Stimulated activated CD8-positive, alpha-beta memory T cell treated with anti-CD3 and anti-CD28 coated beads, Interleukin-4, amount 100 ng/mL, for 4 hours (primary cell): Measurements from ENCODE around the gene SENP8.

Source experiments
- DNase-seq, 2 donors: peaks; one replicate each; pipeline ENCODE4 v3.0.0-alpha.2; 2020; ENCODE audit warnings: low read depth in 2 of 2, low spot score in 1 of 2

Gene SENP8

DNA sequence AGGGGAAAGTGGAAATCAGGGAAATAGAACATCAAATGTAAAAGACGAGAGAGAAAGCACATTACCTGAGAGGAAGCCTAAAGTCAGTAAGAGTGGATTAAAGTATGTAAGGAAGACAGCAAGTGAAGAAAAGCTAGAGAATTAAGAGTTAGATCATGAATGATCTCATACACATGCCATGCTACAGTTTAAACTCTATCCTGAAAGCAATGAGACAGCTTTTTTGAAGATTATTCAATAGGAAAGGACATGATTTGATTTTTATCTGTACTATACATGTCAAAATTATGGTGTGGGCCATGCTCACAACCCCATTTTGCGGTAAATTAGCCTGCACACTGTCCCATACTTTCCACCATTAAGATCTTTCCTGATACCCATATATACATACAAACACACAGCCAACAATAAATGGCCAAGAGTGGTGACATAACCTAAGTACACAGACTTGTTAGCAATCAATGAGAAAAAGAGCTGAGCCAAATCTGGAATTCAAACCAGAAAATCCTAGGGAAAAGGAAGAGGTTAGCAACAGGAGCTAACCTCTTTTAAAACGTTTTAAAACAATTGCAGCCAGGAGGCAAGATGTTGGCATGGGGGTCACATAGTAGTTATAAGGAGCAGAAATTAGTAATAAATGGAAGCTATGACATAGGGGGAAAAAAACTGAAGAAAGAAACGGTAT is 4.7 kb upstream of the SENP8 start:
- no peak for DNase-seq

- no peak for DNase-seq
These were observed 1.3 kb upstream of the SENP8 start for GRCh38 chr15:72116731-72117485.

- DNase-seq, result peak in 1 of 2 donors; percentile 41
These were observed 652 bp upstream of the SENP8 start for GRCh38 chr15:72117486-72118016.

DNA sequence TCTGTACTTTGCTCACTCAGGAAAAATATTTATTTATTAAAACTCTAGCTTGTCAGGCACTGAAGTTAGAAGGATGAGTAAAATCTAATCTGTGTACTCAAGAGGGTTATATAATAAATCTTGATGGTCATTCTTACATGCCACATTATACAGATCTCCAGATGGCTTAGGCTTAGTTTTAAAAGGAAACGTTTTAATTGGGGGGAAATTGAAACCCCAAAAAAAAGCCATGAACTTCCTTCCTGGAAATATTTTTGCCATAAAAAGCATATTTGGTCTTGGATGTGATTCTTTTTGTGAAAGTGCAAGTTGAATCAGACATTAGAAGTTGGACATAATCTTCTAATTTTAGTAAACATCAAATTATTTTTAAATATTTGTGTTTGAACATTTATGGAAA is 6.0 kb downstream of the SENP8 start:
- no peak for DNase-seq

- DNase-seq, result no peak
These were observed 9.6 kb downstream of the SENP8 start for GRCh38 chr15:72127724-72128322.

DNA sequence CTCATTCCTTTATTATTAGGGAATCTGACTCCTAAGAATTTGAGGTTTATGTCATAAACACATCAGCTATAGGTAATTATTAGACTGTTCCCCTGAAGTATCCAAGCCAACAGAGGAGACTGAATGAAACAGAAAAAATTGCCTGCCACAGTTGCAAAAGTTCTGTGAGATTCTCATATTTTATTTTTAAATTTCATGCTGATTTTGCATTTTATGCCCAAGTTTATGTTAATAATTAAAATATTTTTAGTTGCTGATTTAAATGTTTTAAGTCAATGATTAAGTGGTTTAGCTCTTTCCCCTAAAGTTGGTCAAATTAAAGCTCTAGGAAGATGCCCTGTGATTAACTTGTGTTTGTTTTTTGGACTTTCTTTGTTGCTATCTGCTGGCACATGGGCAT is 10.2 kb downstream of the SENP8 start:
- no peak for DNase-seq

GRCh38 chr15:72130272-72130671 is 12.1 kb downstream of the SENP8 start:
- DNase-seq, result no peak

GRCh38 chr15:72131922-72132321 is 13.7 kb downstream of the SENP8 start:
- DNase-seq, result no peak

GRCh38 chr15:72133211-72133610 is 15.0 kb downstream of the SENP8 start:
- no peak for DNase-seq

DNA sequence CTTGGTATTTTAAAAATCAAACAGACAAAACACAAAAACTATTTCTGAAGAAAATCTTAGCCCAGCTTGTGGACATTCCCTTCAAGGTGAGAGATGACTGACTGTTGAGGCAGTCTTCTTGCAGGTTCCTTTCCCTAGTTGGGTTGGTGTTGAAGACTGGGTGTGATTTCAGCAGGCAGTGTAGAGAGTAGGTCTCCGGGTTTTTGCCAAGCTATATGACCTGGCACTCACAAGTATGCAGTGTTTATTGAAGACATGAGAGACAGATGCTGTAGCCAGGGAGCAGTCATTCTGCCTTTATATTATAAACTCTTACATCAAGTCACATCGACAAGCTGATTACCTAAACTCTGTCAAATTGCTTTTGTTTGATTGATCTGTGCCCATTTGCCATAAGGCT is 17.5 kb downstream of the SENP8 start:
- DNase-seq, result no peak

DNA sequence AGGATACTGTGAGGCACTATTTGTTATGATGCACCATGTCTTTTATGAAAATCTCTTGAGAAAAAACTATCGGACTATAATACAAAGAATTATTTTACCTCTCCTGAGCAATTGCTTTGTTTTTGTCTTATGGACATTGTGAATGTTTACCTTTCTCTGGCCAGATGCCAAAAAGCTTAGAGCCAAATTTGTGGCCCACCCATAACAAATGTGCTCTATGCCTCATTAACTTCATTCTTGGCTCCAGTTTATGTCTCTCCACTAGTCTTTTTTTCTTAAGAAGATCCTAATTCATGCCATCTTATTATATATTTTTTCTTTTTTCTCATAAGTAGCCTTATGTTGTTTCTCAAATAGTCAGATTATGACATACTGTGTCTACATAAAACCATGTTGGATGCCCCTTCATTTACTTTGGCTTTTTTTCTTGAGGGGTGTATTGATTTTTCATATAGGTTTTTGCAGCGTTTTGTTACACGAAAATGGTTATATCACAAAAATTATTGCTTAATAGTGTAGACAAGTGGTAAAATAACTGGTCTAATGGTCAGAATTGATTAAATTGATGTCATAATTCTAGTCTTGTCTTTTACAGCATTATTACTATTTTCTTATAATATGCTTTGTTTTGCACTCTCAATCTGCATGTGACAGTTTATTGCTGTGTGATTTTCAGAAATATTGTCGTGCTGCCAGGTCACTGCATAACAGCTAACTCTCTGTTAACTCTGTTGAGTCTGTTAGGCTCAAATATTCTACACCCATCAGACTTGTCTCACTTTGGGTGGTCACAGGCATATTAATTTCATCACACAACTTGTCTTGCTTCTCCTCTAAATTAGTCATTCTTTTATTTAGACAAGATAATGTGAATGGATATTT is 18.2 kb downstream of the SENP8 start:
- no peak for DNase-seq

DNA sequence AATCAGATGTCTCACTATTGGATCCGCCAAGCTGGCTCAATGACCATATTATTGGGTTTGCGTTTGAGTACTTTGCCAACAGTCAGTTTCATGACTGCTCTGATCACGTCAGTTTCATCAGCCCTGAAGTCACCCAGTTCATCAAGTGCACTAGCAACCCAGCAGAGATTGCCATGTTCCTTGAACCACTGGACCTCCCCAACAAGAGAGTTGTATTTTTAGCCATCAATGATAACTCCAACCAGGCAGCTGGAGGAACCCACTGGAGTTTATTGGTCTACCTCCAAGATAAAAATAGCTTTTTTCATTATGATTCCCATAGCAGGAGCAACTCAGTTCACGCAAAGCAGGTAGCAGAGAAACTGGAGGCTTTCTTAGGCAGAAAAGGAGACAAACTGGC is 21.5 kb downstream of the SENP8 start:
- DNase-seq, result no peak

GRCh38 chr15:72140088-72140487 is 21.9 kb downstream of the SENP8 start:
- no peak for DNase-seq

DNA sequence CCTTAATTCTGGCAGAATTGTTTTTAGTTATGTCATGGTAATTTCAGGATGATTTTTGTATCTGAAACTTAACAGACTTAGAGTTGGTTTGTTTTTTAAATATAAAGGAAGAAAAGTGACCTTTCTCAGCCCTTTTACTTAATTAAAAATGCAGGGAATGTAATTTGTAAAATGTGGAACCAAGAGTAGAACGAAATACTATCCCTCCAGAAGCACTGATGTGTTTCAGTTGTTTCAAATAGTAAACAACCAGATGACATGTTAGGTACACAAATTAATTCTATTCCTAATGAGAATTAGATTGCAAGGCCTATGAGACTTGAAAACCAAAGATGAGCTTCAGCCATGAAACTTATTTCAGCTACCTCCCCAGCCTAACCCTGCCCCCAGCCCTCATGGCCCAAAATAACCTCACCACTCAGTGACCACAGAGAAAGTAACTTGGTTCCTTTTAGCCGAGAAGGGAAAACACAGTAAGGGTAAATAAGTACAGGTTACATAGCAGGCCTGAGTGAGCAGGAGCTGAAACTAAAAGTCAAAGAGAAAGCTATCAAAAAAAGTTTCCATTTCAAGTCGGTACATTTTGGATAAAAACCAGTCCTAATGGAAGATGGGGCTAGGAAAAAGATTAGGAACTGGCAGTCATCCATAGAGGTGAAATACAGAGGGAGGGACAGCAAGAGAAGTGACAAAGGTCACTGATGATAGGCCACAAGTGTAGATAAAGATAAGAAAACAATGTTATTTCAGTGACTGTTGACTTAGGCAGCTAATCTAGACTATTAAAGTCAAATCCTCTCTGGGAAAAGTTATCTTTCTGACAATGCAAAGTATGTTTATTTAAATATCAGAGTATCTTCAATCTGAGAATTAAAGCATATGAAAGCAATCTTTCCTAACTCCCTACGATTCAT is 23.2 kb downstream of the SENP8 start:
- no peak for DNase-seq

DNA sequence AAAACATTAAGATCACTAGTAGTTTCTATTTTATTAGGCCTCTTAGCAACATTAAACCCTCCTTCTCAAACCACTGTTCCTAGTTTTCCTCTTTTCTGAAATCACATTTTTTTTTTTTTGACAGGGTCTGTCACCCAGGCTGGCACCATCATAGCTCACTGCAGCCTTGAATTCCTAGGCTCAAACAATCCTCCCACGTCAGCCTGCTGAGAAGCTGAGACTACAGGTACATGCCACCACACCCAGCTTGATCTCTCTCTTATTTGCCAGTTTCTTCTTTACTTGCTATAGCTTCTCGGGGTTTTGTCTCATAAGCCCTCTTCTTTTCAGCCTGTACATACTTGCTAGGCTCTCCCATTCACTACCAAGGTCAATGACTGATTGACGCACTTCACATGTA is 28.0 kb downstream of the SENP8 start:
- no peak for DNase-seq

DNA sequence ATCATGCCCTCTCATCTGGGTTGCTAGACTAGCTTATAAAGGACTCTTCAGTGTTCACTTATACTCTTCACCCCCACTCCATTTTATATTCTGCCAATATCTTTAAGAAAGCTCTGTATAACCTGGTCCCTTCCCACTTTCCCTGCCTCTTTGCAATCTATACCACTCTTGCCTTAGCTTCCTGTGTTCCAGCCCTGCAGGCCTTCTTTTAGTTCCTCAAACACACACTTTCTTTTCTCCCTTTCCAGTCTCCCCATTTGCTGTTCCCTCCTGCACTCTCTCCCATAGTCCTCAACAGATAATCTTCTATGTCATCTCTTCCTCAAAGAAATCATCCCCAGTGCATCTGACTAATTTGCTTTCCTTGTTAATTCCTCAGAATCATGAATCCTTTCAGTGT is 28.7 kb downstream of the SENP8 start:
- no peak for DNase-seq

DNA sequence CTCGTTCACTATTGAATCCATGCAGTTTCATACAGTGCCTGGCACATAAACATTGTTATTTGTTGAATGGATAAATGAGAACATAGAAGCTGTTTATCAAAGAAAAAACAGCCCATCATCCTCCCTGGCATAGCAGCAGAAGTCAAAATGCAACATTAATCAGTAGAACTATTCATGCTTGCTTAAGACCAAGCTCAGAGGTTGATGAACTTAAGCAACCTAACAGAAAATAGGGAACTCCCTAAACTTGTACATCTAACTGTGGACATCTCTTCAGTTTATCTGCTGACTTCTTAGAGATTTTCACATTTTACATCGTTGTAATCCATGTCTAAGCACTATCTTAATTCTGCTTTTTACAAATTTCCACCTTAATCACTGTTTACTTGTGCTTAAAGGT is 29.2 kb downstream of the SENP8 start:
- DNase-seq, result no peak

DNA sequence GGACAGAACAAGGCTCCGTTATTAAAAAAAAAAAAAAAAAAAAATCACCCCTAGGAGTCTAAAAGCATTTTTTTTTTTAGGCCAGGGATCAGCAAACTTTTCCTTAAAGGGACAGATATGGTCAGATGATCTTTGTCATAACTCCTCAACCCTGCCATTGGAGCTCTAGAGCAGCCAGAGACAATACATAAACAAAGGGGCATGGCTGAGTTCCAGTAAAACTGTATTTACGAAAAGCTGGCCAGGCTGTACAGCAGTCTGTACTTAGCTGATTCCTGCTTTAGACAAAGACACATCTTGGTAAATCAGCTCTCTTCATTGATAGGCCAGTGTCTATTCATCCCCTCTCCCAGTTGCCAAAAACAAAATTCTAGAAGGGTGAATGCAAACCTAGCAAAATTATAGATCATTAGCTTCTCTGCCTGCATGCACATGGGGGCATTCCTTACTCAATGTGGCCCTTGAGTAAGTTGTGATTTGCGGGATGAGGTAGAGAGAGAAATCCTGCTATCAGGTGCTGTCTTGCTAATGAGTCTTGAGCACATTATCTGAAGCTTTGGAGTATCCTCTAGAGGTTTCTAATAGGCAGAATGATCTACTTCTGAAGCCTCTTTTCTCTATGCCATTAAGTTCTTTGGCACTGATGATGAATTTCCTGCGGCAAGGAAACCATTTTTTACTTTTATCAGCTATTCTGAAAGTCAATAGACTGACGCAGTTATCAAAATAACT is 35.2 kb downstream of the SENP8 start:
- DNase-seq, result no peak

DNA sequence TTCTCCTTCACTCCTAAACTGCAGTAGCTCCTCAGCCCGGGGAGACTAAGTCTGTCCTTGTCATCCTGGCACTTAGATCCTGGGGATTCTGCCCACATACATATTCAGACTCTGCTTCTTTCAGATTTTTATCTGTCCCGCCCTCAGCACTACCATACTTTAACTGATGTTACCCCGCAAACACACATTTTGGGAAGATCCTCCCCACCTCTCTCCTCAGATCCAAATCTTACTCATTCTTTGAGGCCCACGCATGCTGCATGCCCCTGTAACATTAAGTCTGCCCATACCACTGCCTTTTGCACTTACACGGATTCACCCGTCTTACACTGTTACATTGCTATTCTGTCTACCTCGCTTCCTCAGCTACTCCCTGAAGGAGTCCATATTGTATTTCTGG is 36.1 kb downstream of the SENP8 start:
- DNase-seq, result no peak
